BE2C (cell line): ENCODE results near the gene PURB.
"Not testable (repeated sequence)": the region's sequence is repeated elsewhere in the genome, so short reads cannot be mapped to it uniquely, and the experiment has no call there.

Source experiments
- DNase-seq: peaks from one replicate; pipeline ENCODE4 v3.0.0-alpha.2; 2020
- H3K27me3 ChIP-seq: fragments of 250-450 bp; sonication (Bioruptor Pico); 2 replicates; pipeline ENCODE4 v1.5.1; 2020; ENCODE audit warnings: mild to moderate bottlenecking
- H3K36me3 ChIP-seq: fragments of 250-450 bp; sonication (Bioruptor Pico); 2 replicates; pipeline ENCODE4 v1.5.1; 2020; ENCODE audit warnings: mild to moderate bottlenecking
- H3K4me1 ChIP-seq: fragments of 250-450 bp; sonication (Bioruptor Pico); 2 replicates; pipeline ENCODE4 v1.5.1; 2020
- H3K4me3 ChIP-seq: 2 replicates; pipeline ENCODE4 v1.5.1; 2011; ENCODE audit warnings: low read depth, low read length
- H3K9me3 ChIP-seq: fragments of 250-450 bp; sonication (Bioruptor Pico); 2 replicates; pipeline ENCODE4 v1.5.1; 2020
- CTCF ChIP-seq: IDR thresholded peaks from 2 replicates; pipeline ENCODE4 v1.5.1; 2012; ENCODE audit warnings: mild to moderate bottlenecking, low read depth, low read length

Gene PURB

GRCh38 chr7:44845451-44845850 is 39.9 kb downstream of the PURB start:
- H3K4me1 ChIP-seq = no peaks in the 10 kb centered on the region
- H3K4me3 ChIP-seq = peak overlapping the region; percentile 94
- DNase-seq = no peak
- no peak for TF ChIP-seq CTCF
- H3K27me3 ChIP-seq = no peaks in the 10 kb centered on the region
- H3K36me3 ChIP-seq = peaks cover 24% of the 10 kb centered on the region
- H3K9me3 ChIP-seq = no peaks in the 10 kb centered on the region

- H3K9me3 ChIP-seq, H3K4me1 ChIP-seq: not testable (repeated sequence)
- H3K36me3 ChIP-seq = peaks cover 37% of the 10 kb centered on the region
Measured at GRCh38 chr7:44843440-44843839, 41.9 kb downstream of the PURB start.

GRCh38 chr7:44842675-44843074 is 42.7 kb downstream of the PURB start:
- H3K4me1 ChIP-seq, H3K27me3 ChIP-seq, H3K9me3 ChIP-seq, H3K4me3 ChIP-seq, DNase-seq: not testable (repeated sequence)
- H3K36me3 ChIP-seq = peaks cover 42% of the 10 kb centered on the region

More at GRCh38 chr7:44843440-44843839, 41.9 kb downstream of the PURB start:
- H3K4me3 ChIP-seq, DNase-seq, H3K27me3 ChIP-seq: not testable (repeated sequence)

- TF ChIP-seq CTCF = no peak
- H3K9me3 ChIP-seq = no peaks in the 10 kb centered on the region
- no peak for DNase-seq
- peaks cover 68% of the 10 kb centered on the region for H3K36me3 ChIP-seq
- H3K27me3 ChIP-seq = no peaks in the 10 kb centered on the region
- no peak overlapping the region for H3K4me3 ChIP-seq
- H3K4me1 ChIP-seq = no peaks in the 10 kb centered on the region
Measured at GRCh38 chr7:44838751-44839150, 46.6 kb downstream of the PURB start.

- Histone ChIP-seq H3K36me3 (peaks cover 69% of the 10 kb centered on the region), H3K27me3 (no peaks in the 10 kb centered on the region), H3K4me3 (no peak overlapping the region), H3K9me3 (no peaks in the 10 kb centered on the region), H3K4me1 (no peaks in the 10 kb centered on the region)
- DNase-seq = no peak
- no peak for TF ChIP-seq CTCF
Measured at GRCh38 chr7:44827567-44827966, 57.8 kb downstream of the PURB start.
